OCI-LY7 (cell line): Measurements from ENCODE around the gene GNAO1. TPM values are rescaled to one million over a fixed set of nuclear protein-coding genes. Genes with fewer than 3 reads are reported as not detected.

Experiments used
- BruUV-seq: library from RNA; stranded (reverse); fragments of 400-500 nt; replicated peaks from 2 replicates; lab custom pipeline; 2021; lab: Mats Ljungman, UMichigan
- CTCF ChIA-PET: fragments of 300-600 bp; sonication (Branson Sonifier 250); formaldehyde crosslinking; loops from one replicate; lab custom pipeline; 2022; ENCODE audit warnings: antibody characterized with exemption; ENCODE audit not compliant: unreplicated experiment; lab: Charles Lee
- POLR2A ChIA-PET: fragments of 300-600 bp; sonication (Branson Sonifier 250); formaldehyde crosslinking; loops from one replicate; lab custom pipeline; 2022; ENCODE audit warnings: antibody characterized with exemption; lab: Charles Lee
- DNase-seq: peaks from one replicate; pipeline ENCODE4 v3.0.0-alpha.2; 2015; ENCODE audit warnings: low spot score
- H2AFZ ChIP-seq: fragments of 200-600 bp; sonication (generic), shearing (Covaris generic); 2 replicates; pipeline ENCODE4 v1.6.1; 2014; ENCODE audit warnings: mild to moderate bottlenecking, antibody characterized with exemption, low read length, moderate library complexity
- H3K27ac ChIP-seq: fragments of 200-600 bp; sonication (generic); 2 replicates; pipeline ENCODE4 v1.5.1; 2014; ENCODE audit warnings: mixed run types, low read depth, mild to moderate bottlenecking, moderate library complexity, low read length, inconsistent platforms; ENCODE audit not compliant: poor library complexity, severe bottlenecking
- H3K36me3 ChIP-seq: fragments of 200-600 bp; sonication (generic); 2 replicates; pipeline ENCODE4 v1.6.1; 2014; ENCODE audit warnings: mild to moderate bottlenecking, antibody characterized with exemption, low read length, moderate library complexity, mixed read lengths; ENCODE audit not compliant: insufficient read depth
- H3K4me1 ChIP-seq: fragments of 200-600 bp; sonication (generic); 2 replicates; pipeline ENCODE4 v1.5.1; 2014; ENCODE audit warnings: mild to moderate bottlenecking, low read length; ENCODE audit not compliant: insufficient read depth, poor library complexity, severe bottlenecking
- H3K4me2 ChIP-seq: fragments of 200-600 bp; sonication (generic); 2 replicates; pipeline ENCODE4 v1.6.1; 2014; ENCODE audit warnings: mild to moderate bottlenecking, low read length
- H3K4me3 ChIP-seq: fragments of 200-600 bp; sonication (generic); 2 replicates; pipeline ENCODE4 v1.5.1; 2014; ENCODE audit warnings: mild to moderate bottlenecking, low read depth, low read length; ENCODE audit not compliant: poor library complexity, severe bottlenecking
- H3K79me2 ChIP-seq: fragments of 200-600 bp; sonication (generic); 2 replicates; pipeline ENCODE4 v1.6.1; 2016; ENCODE audit warnings: low read depth, mild to moderate bottlenecking, low read length, moderate library complexity, mixed read lengths; ENCODE audit not compliant: insufficient read depth
- H3K9me2 ChIP-seq: fragments of 200-600 bp; sonication (generic); 2 replicates; pipeline ENCODE4 v1.6.1; 2016; ENCODE audit warnings: mild to moderate bottlenecking, low read length, mixed read lengths; ENCODE audit not compliant: insufficient read depth
- H3K9me3 ChIP-seq: fragments of 200-600 bp; sonication (generic); 2 replicates; pipeline ENCODE4 v1.6.1; 2014; ENCODE audit warnings: mild to moderate bottlenecking, mixed run types, low read length, mixed read lengths
- H4K20me1 ChIP-seq: fragments of 200-600 bp; sonication (generic); 2 replicates; pipeline ENCODE4 v1.6.1; 2014; ENCODE audit warnings: mild to moderate bottlenecking, antibody characterized with exemption, low read length, moderate library complexity, mixed read lengths; ENCODE audit not compliant: insufficient read depth
- EZH2phosphoT487 ChIP-seq: fragments of 200-600 bp; sonication (generic); IDR thresholded peaks from 2 replicates; pipeline ENCODE4 v1.6.1; 2018; ENCODE audit warnings: low read depth, borderline replicate concordance, mild to moderate bottlenecking, mixed run types, antibody characterized with exemption, low read length, moderate library complexity, mixed read lengths
- intact Hi-C: fragments of 100-400 bp; cut with micrococcal nuclease; formaldehyde crosslinking; loops from one replicate; pipeline ENCODE4 v1.10.0; 2022; ENCODE audit not compliant: unreplicated experiment
- total RNA-seq, 2 experiments: library from RNA; depleted of rRNA in 1 of 2; stranded (reverse); fragments of >200 nt in 1 of 2; shearing (Covaris generic) in 1 of 2; gene quantifications; 2 replicates each; pipeline ENCODE4 v1.2.3, GENCODE V29; 2014 to 2022
- TF ChIP-seq, protein P1 (sequence below): fragments of 200-600 bp; sonication (generic); conservative IDR thresholded peaks from 2 replicates; pipeline ENCODE4 v1.5.1; 2014; ENCODE audit warnings: mild to moderate bottlenecking, antibody characterized with exemption, low read length, moderate library complexity, mixed read lengths

The GNAO1 gene
- total RNA-seq, 2 experiments from 2014 or later, result not detected

DNA sequence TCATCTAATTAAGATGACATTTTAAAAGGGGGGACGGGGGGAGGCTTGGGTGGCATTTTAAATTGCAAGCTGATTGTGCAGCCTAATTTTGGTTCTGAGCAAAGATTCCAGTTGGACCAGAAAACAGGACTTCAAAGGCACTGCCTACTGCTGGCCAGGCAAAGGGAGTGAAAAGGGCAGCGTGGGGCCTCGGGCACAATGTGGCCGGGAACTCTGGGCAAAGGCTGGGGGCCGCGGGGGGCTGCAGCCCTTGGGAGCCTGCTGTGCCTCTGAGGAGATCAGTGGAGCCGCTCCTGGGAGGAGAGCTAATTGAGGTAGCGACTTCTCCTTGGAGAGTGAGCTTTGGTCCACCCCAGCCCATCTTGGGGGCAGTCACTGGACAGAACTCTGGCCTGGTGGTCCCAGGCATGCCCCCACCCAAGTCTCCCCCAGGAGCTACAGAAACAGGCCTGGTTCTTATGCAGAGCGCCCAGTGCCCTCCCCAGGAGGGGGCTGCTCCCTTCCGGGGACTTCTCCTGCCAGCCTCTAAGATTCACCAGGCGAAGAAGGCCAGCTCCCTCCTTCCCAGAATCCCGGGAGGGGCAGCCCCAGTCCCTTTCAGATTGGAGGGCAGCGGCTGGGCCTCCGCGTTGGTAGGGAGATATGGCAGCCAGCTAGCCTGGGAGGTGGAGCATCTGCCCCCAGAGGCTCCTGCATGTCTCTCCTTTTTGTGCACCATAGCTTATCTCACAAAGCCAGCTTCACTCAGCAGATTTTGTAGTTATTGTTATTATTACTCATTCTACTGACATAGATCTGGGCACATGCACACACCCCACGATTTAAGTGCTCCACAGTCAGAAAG lies 115.6 kb downstream of the GNAO1 start:
- H4K20me1 ChIP-seq, result no peaks in the 10 kb centered on the region
- no peak overlapping the region for H2AFZ ChIP-seq
- ChIA-PET POLR2A (no interaction called here), CTCF (no interaction called here)
- BruUV-seq, result no TSS peak
- no peaks in the 10 kb centered on the region for H3K79me2 ChIP-seq
- H3K4me3 ChIP-seq, result no peak overlapping the region
- no peaks in the 10 kb centered on the region for H3K36me3 ChIP-seq
- TF ChIP-seq EZH2phosphoT487, result no peak
- TF ChIP-seq, protein P1, sequence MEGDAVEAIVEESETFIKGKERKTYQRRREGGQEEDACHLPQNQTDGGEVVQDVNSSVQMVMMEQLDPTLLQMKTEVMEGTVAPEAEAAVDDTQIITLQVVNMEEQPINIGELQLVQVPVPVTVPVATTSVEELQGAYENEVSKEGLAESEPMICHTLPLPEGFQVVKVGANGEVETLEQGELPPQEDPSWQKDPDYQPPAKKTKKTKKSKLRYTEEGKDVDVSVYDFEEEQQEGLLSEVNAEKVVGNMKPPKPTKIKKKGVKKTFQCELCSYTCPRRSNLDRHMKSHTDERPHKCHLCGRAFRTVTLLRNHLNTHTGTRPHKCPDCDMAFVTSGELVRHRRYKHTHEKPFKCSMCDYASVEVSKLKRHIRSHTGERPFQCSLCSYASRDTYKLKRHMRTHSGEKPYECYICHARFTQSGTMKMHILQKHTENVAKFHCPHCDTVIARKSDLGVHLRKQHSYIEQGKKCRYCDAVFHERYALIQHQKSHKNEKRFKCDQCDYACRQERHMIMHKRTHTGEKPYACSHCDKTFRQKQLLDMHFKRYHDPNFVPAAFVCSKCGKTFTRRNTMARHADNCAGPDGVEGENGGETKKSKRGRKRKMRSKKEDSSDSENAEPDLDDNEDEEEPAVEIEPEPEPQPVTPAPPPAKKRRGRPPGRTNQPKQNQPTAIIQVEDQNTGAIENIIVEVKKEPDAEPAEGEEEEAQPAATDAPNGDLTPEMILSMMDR, result no peak
- intact Hi-C loops, result no loop called here
- no peaks in the 10 kb centered on the region for H3K9me3 ChIP-seq
- no peak for DNase-seq
- no peaks in the 10 kb centered on the region for H3K9me2 ChIP-seq
- no peak overlapping the region for H3K27ac ChIP-seq
- H3K4me2 ChIP-seq, result no peak overlapping the region
- no peaks in the 10 kb centered on the region for H3K4me1 ChIP-seq

DNA sequence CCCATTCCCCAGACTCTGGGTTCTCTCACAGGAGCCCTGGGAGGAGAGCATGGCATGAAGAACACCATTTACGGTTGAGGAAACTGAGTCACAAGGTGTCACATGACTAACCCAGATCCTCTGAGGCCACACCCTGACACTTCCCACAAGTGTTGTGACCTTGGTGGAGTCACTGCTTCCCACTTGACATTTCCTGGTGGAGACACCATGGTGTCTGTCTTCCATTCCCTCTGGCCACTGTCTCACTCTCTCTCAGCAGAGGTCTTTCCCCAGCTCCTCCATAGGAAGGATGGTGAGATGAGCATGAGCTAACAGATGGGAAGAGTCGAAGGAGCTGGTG lies 116.2 kb downstream of the GNAO1 start:
- CTCF ChIA-PET, result no interaction called here
- no peaks in the 10 kb centered on the region for H3K4me1 ChIP-seq
- no peak for DNase-seq
- intact Hi-C loops, result no loop called here
- POLR2A ChIA-PET, result no interaction called here
- no peaks in the 10 kb centered on the region for H3K79me2 ChIP-seq
- H2AFZ ChIP-seq, result no peak overlapping the region
- H3K4me2 ChIP-seq, result no peak overlapping the region
- no peak overlapping the region for H3K27ac ChIP-seq
- BruUV-seq, result no TSS peak
- H3K36me3 ChIP-seq, result no peaks in the 10 kb centered on the region
- H3K9me3 ChIP-seq, result no peaks in the 10 kb centered on the region
- H3K4me3 ChIP-seq, result no peak overlapping the region
- TF ChIP-seq EZH2phosphoT487, result no peak
- TF ChIP-seq, protein P1, result no peak
- H3K9me2 ChIP-seq, result no peaks in the 10 kb centered on the region
- no peaks in the 10 kb centered on the region for H4K20me1 ChIP-seq

DNA sequence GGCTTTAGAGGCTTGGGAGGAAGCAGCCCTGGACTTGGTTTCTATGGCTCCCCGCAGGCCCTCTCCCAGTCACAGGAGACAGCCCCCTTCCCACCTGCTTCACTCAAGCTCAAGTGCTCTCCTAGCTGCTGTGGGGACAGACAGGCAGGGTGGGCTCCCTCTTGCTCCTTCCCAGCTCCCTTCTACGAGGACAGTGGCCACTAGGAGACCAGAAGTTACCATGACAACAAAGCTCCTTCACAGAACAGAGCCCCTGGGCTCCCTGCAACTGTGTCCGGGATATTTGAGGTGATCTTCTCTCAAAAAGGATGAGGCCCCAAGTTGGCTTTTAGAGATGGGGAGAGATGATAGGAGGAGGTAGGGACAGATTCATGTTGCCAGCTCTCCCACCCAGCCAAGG lies 117.7 kb downstream of the GNAO1 start:
- TF ChIP-seq, protein P1, result no peak
- no peak for TF ChIP-seq EZH2phosphoT487
- Histone ChIP-seq H4K20me1 (no peaks in the 10 kb centered on the region), H3K4me1 (no peaks in the 10 kb centered on the region), H2AFZ (no peak overlapping the region), H3K4me3 (no peak overlapping the region), H3K27ac (no peak overlapping the region), H3K9me3 (no peaks in the 10 kb centered on the region), H3K36me3 (no peaks in the 10 kb centered on the region), H3K79me2 (no peaks in the 10 kb centered on the region), H3K4me2 (no peak overlapping the region), H3K9me2 (no peaks in the 10 kb centered on the region)
- BruUV-seq, result no TSS peak
- intact Hi-C loops, result no loop called here
- POLR2A ChIA-PET, result interaction anchor here (0.6 to 1.4 kb wide), 3 partner anchors 8 to 235 kb away, joined by 3 to 5 read pairs (median 3); no protein-coding TSS in a partner anchor
- no peak for DNase-seq
- CTCF ChIA-PET, result no interaction called here
